ENCODE measurements around the gene TCERG1. TPM values are rescaled to one million over a fixed set of nuclear protein-coding genes. Genes with fewer than 3 reads are reported as not detected.
A peak's percentile ranks its signal among the peaks of the same experiment; 100 is the strongest.

TCERG1 gene
- polyA plus RNA-seq, 2 donors = 24.8 to 40.4 TPM

DNA sequence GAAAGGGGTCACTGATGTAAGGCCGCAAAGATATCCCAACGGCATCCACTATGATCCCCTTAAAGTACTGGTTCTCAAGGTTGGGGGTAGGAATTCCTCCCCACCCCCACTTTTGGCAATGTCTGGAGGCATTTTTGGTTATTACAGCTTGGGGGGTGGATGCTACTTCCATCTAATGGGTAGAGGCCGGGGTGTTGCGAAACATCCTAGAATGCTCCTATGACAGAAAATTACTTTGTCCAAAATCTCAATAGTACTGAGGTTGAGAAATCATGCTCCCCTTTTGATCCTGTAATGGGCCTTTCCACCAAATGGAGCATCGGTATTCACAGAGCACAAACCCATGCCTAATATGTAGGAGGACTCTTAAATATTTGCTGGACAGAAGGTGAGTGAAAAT, 20.8 kb upstream of the TCERG1 start:
- WGBS, 2 donors = 80 to 81% methylated on average over 5 of the region's 5 CpGs
- no peak overlapping the region for H3K27ac ChIP-seq (ENCODE audit: low read depth in 2 of 2, low read length in 1 of 2)
- no peak overlapping the region for H3K4me3 ChIP-seq (ENCODE audit: low read depth in 1 of 2, low read length in 2 of 2)
- no peaks in the 10 kb centered on the region for H3K27me3 ChIP-seq (ENCODE audit: control insufficient read depth in 1 of 2, insufficient read depth in 2 of 2, low read length in 2 of 2)
- no peaks in the 10 kb centered on the region for H3K9me3 ChIP-seq (ENCODE audit: control insufficient read depth in 2 of 2, insufficient read depth in 1 of 2, low read depth in 1 of 2, low read length in 1 of 2)
- H3K36me3 ChIP-seq (ENCODE audit: control insufficient read depth in 2 of 2, insufficient read depth in 2 of 2, low read length in 1 of 2) = no peaks in the 10 kb centered on the region
- H3K4me1 ChIP-seq (ENCODE audit: control insufficient read depth in 2 of 2, insufficient read depth in 2 of 2, low read length in 1 of 2) = no peaks in the 10 kb centered on the region

DNA sequence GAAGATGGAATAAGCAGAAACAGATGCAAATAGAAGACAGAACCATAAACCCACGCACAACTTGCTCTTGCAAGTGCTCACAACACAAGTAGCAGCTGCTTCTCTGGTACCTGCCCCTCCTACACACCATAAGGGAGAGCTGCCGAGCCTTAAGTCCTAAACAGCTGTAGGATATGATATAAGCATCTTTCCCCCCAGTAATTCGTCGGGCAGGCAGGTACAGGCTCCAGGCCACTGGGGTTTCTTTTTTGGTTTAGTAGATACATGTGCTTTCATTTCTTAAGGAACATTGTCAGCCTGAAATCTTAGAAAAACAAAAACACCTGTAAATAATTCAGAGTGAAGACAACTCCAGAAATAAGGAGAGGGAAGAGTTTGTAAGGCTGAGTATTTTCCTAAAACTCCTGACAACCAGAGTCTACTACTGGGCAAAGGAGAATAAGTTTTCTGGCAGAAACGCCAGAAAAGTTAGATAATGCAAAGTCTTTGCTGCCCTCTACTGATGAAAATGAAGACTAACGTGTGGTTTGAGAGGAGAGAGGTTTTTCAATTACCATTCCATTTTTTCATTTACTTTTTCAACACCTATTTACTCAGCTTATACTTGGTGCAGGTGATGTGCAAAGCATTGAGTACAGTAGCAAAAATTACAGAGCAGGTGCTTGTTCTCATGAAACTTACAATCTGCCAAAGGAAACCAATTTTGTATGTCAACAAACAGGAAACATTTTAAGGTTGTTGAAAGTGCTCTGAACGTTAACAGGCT, 20.1 kb upstream of the TCERG1 start:
- Histone ChIP-seq H3K27ac (ENCODE audit: low read depth in 2 of 2, low read length in 1 of 2) (no peak overlapping the region), H3K36me3 (ENCODE audit: control insufficient read depth in 2 of 2, insufficient read depth in 2 of 2, low read length in 1 of 2) (no peaks in the 10 kb centered on the region), H3K27me3 (ENCODE audit: control insufficient read depth in 1 of 2, insufficient read depth in 2 of 2, low read length in 2 of 2) (no peaks in the 10 kb centered on the region), H3K4me3 (ENCODE audit: low read depth in 1 of 2, low read length in 2 of 2) (no peak overlapping the region), H3K9me3 (ENCODE audit: control insufficient read depth in 2 of 2, insufficient read depth in 1 of 2, low read depth in 1 of 2, low read length in 1 of 2) (no peaks in the 10 kb centered on the region), H3K4me1 (ENCODE audit: control insufficient read depth in 2 of 2, insufficient read depth in 2 of 2, low read length in 1 of 2) (no peaks in the 10 kb centered on the region)
- 25 to 29% methylated on average over 7 of the region's 7 CpGs for WGBS, 2 donors

DNA sequence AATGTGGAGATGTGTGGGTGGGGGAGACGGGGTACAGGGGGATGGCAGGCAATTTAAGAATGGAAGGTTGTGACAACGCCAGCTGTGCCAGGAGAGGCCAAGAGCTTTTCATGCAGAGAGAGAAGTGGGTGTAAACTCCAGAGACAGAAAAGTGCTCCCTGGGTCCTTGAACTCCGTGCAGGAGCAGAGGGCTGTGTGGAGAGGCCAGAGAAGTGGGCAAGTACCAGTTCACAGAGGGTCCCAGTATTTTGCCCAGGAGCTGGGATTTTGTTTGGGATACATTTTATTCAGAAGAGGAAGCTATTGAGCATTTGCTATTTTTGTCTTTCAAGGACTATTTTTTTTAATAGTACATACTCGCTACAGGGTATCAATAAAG, 19.5 kb upstream of the TCERG1 start:
- Histone ChIP-seq H3K4me3 (ENCODE audit: low read depth in 1 of 2, low read length in 2 of 2) (no peak overlapping the region), H3K27ac (ENCODE audit: low read depth in 2 of 2, low read length in 1 of 2) (no peak overlapping the region), H3K36me3 (ENCODE audit: control insufficient read depth in 2 of 2, insufficient read depth in 2 of 2, low read length in 1 of 2) (no peaks in the 10 kb centered on the region), H3K9me3 (ENCODE audit: control insufficient read depth in 2 of 2, insufficient read depth in 1 of 2, low read depth in 1 of 2, low read length in 1 of 2) (no peaks in the 10 kb centered on the region), H3K4me1 (ENCODE audit: control insufficient read depth in 2 of 2, insufficient read depth in 2 of 2, low read length in 1 of 2) (no peaks in the 10 kb centered on the region), H3K27me3 (ENCODE audit: control insufficient read depth in 1 of 2, insufficient read depth in 2 of 2, low read length in 2 of 2) (no peaks in the 10 kb centered on the region)
- 47 to 49% methylated on average over 4 of the region's 4 CpGs for WGBS, 2 donors

DNA sequence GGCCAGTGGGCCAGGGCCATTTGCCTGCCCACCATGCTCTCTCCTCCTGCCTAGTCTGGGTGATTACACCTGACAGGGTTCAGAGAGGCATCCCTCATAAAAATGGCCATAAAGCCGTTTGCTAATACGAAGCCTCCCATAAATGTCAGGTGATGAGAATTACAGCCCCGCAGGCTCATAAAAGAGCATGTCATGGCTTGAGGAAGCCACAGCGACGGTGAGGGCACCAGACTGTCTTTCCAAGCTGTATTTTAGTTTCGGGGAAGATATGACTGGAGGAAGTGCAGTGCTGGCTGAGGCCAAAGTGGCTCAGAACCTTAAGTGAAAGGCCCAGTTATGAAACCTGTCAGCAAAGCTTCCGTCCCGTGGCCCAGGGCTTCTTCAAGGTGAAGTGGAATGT, 18.5 kb upstream of the TCERG1 start:
- no peaks in the 10 kb centered on the region for H3K9me3 ChIP-seq (ENCODE audit: control insufficient read depth in 2 of 2, insufficient read depth in 1 of 2, low read depth in 1 of 2, low read length in 1 of 2)
- H3K36me3 ChIP-seq (ENCODE audit: control insufficient read depth in 2 of 2, insufficient read depth in 2 of 2, low read length in 1 of 2) = no peaks in the 10 kb centered on the region
- H3K27ac ChIP-seq (ENCODE audit: low read depth in 2 of 2, low read length in 1 of 2) = no peak overlapping the region
- H3K4me3 ChIP-seq (ENCODE audit: low read depth in 1 of 2, low read length in 2 of 2) = no peak overlapping the region
- H3K27me3 ChIP-seq (ENCODE audit: control insufficient read depth in 1 of 2, insufficient read depth in 2 of 2, low read length in 2 of 2) = no peaks in the 10 kb centered on the region
- H3K4me1 ChIP-seq (ENCODE audit: control insufficient read depth in 2 of 2, insufficient read depth in 2 of 2, low read length in 1 of 2) = no peaks in the 10 kb centered on the region
- 23 to 32% methylated on average over 8 of the region's 8 CpGs for WGBS, 2 donors

DNA sequence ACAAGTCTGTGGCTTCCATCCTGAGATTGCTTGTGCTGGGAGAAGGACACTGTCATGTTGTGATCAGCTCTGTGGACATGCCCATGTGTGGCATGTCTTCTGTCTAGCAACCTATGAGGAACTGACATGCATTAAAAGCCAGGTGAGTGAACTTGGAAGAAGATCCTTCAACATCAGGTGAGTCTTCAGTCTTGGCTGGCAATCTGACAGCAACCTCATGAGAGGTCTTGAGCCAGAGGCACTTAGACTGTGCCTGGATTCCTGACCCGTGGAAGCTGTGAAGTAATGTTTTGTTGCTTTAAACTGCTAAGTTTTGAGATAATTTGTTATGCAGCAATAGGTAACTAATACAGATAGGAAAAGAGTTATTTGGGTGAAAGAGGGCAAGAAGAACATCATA, 6.8 kb upstream of the TCERG1 start:
- Histone ChIP-seq H3K27me3 (ENCODE audit: control insufficient read depth in 1 of 2, insufficient read depth in 2 of 2, low read length in 2 of 2) (no peaks in the 10 kb centered on the region), H3K4me3 (ENCODE audit: low read depth in 1 of 2, low read length in 2 of 2) (no peak overlapping the region), H3K4me1 (ENCODE audit: control insufficient read depth in 2 of 2, insufficient read depth in 2 of 2, low read length in 1 of 2) (no peaks in the 10 kb centered on the region), H3K9me3 (ENCODE audit: control insufficient read depth in 2 of 2, insufficient read depth in 1 of 2, low read depth in 1 of 2, low read length in 1 of 2) (no peaks in the 10 kb centered on the region), H3K36me3 (ENCODE audit: control insufficient read depth in 2 of 2, insufficient read depth in 2 of 2, low read length in 1 of 2) (no peaks in the 10 kb centered on the region), H3K27ac (ENCODE audit: low read depth in 2 of 2, low read length in 1 of 2) (no peak overlapping the region)
- 76 to 83% methylated on average over 1 of the region's 1 CpG for WGBS, 2 donors

DNA sequence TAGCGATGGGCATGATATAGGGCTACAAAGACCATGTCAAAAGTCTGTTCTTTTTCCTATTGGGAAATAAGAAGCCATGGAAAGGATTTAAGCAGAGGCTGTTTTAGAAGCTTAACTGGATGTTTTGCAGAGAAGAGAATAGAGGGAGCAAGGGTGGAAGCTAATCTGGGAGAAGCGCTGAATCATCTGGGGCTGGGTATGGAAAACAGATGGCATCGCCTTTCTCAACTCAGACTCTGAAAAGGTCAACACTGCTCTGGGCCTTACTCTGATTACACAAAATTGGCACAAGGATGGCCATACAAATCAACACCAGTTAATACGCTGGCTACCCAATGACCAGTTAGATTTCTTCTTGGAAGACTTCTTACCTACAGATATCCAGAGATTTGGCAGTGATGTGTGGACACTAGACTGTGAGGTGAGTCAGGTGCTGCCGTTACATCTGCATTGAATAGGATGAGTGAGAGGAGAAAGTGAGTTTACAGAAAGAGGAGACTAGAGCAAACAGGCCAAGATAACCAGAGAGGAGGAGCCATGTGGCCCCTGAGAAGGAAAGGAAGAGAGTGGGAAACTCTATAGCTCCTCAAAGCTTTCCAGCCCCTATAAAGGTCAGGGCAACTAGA, 6.2 kb upstream of the TCERG1 start:
- H3K27me3 ChIP-seq (ENCODE audit: control insufficient read depth in 1 of 2, insufficient read depth in 2 of 2, low read length in 2 of 2) = no peaks in the 10 kb centered on the region
- 85 to 86% methylated on average over 5 of the region's 5 CpGs for WGBS, 2 donors
- no peak overlapping the region for H3K27ac ChIP-seq (ENCODE audit: low read depth in 2 of 2, low read length in 1 of 2)
- no peaks in the 10 kb centered on the region for H3K36me3 ChIP-seq (ENCODE audit: control insufficient read depth in 2 of 2, insufficient read depth in 2 of 2, low read length in 1 of 2)
- no peak overlapping the region for H3K4me3 ChIP-seq (ENCODE audit: low read depth in 1 of 2, low read length in 2 of 2)
- no peaks in the 10 kb centered on the region for H3K9me3 ChIP-seq (ENCODE audit: control insufficient read depth in 2 of 2, insufficient read depth in 1 of 2, low read depth in 1 of 2, low read length in 1 of 2)
- no peaks in the 10 kb centered on the region for H3K4me1 ChIP-seq (ENCODE audit: control insufficient read depth in 2 of 2, insufficient read depth in 2 of 2, low read length in 1 of 2)

DNA sequence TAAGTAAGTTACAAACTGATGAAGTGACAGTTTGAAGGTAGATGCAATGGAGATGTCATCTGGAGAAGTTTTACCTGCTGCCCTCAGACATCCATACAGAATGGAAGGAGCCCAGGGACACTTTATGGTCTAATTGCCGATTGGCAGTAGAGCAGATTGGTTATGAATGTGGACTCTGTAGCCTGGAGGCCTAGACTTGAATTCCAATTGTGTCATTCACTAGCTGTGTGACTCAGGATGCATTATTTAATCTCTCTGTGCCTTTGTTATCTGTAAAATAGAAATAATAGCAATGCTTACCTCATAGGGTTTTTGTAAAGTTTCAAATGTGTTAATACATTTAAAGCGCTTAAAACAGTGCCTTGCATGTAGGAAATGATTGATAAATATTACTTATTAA, 5.2 kb upstream of the TCERG1 start:
- Histone ChIP-seq H3K27ac (ENCODE audit: low read depth in 2 of 2, low read length in 1 of 2) (no peak overlapping the region), H3K27me3 (ENCODE audit: control insufficient read depth in 1 of 2, insufficient read depth in 2 of 2, low read length in 2 of 2) (no peaks in the 10 kb centered on the region), H3K4me1 (ENCODE audit: control insufficient read depth in 2 of 2, insufficient read depth in 2 of 2, low read length in 1 of 2) (no peaks in the 10 kb centered on the region), H3K36me3 (ENCODE audit: control insufficient read depth in 2 of 2, insufficient read depth in 2 of 2, low read length in 1 of 2) (no peaks in the 10 kb centered on the region), H3K9me3 (ENCODE audit: control insufficient read depth in 2 of 2, insufficient read depth in 1 of 2, low read depth in 1 of 2, low read length in 1 of 2) (no peaks in the 10 kb centered on the region), H3K4me3 (ENCODE audit: low read depth in 1 of 2, low read length in 2 of 2) (no peak overlapping the region)
- WGBS, 2 donors = 76 to 78% methylated on average over 2 of the region's 2 CpGs

DNA sequence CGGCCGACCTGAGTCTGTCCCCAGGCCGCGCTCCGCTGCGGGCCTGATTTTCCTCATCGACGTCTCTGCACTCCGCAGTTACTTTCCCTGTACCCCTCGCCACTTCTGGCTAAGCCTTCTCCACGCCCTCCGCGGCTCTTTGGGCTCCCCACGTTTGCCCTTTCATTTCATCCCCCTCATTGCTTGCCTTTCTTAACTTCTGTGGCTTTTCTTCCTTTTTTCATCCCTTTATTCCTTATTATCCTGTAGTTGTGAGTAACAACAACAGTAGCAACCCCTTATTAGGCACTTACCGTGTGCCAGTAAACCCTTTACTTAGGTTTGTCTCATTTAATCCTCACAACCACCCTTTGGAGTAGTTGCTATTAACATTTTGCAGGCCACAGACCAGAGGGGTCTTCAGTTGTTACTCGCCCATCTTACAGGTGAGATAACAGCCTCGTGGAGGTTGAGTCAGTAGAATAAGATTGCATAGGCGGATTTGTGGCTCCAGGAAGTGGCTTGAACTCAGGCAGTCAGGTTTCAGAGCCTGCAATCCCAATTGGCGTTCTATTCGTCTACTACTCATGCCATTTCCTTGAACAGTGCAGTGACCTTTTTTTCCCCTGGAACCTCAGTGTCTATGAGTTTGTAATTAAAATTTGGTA, 724 bp downstream of the TCERG1 start:
- 0 to 1% methylated on average over 20 of the region's 20 CpGs for WGBS, 2 donors

DNA sequence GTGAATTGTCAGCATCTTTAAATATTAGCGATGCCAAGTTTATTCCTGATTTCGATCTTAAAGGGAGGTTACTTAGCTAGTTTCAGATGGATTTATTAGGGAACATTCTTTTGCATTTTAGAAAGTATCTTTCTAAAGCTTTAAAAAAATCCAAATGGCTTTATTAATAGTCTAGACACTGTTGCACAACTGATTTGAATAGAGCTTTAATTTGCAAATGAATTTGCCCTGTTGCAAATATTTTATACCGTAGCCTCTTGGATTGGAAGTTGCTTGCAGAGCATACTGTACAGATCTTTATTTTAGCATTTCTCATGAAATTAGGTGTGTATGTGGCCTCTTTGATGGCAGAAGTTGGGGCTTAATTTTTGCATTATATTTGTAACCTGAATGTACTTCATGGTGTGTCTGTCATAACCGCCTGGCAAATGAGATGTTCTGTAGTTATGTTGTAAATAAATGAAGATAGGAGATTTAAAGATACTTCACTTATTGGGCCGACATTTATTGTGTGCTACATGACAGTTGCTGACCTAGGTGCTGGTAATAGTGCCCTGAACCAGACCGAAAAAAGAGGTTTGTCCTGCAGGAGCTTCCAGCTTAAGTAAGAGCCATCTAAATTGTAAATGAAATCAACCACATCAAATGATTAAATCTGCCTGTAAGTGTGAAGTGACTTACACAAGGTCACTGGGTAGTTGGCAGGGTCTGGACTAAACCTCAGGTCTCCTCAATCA, 1.8 kb downstream of the TCERG1 start:
- 54 to 65% methylated on average over 6 of the region's 6 CpGs for WGBS, 2 donors
- peak overlapping the region in 1 of 2 donors; percentile 70 for H3K4me3 ChIP-seq (ENCODE audit: low read depth in 1 of 2, low read length in 2 of 2)

More for the DNA sequence above, 724 bp downstream of the TCERG1 start:
- peak overlapping the region; percentile 81 to 90 for H3K27ac ChIP-seq (ENCODE audit: low read depth in 2 of 2, low read length in 1 of 2)
- H3K36me3 ChIP-seq (ENCODE audit: control insufficient read depth in 2 of 2, insufficient read depth in 2 of 2, low read length in 1 of 2) = no peaks in the 10 kb centered on the region
- no peaks in the 10 kb centered on the region for H3K4me1 ChIP-seq (ENCODE audit: control insufficient read depth in 2 of 2, insufficient read depth in 2 of 2, low read length in 1 of 2)
- H3K27me3 ChIP-seq (ENCODE audit: control insufficient read depth in 1 of 2, insufficient read depth in 2 of 2, low read length in 2 of 2) = no peaks in the 10 kb centered on the region
- no peaks in the 10 kb centered on the region for H3K9me3 ChIP-seq (ENCODE audit: control insufficient read depth in 2 of 2, insufficient read depth in 1 of 2, low read depth in 1 of 2, low read length in 1 of 2)
- peak overlapping the region; percentile 70 to 96 for H3K4me3 ChIP-seq (ENCODE audit: low read depth in 1 of 2, low read length in 2 of 2)

More for the DNA sequence above, 1.8 kb downstream of the TCERG1 start:
- Histone ChIP-seq H3K27ac (ENCODE audit: low read depth in 2 of 2, low read length in 1 of 2) (no peak overlapping the region), H3K4me1 (ENCODE audit: control insufficient read depth in 2 of 2, insufficient read depth in 2 of 2, low read length in 1 of 2) (no peaks in the 10 kb centered on the region), H3K36me3 (ENCODE audit: control insufficient read depth in 2 of 2, insufficient read depth in 2 of 2, low read length in 1 of 2) (no peaks in the 10 kb centered on the region), H3K27me3 (ENCODE audit: control insufficient read depth in 1 of 2, insufficient read depth in 2 of 2, low read length in 2 of 2) (no peaks in the 10 kb centered on the region), H3K9me3 (ENCODE audit: control insufficient read depth in 2 of 2, insufficient read depth in 1 of 2, low read depth in 1 of 2, low read length in 1 of 2) (no peaks in the 10 kb centered on the region)

Data from esophagus (tissue), 2 donors.